HL-60/S4 treated with retinoic acid at 250 ng/mL for 4 days and 3 days (cell line): Measurements from ENCODE around the gene HIVEP1.

Source experiments
- in situ Hi-C: fragments of 300-500 bp; cut with MboI; formaldehyde crosslinking; loops from 2 replicates; pipeline ENCODE4 v1.7.0; 2022; ENCODE audit warnings: low sequenced_read_pairs

Gene HIVEP1

GRCh38 chr6:11992086-11992485 is 20.0 kb upstream of the HIVEP1 start:
- in situ Hi-C loops, result no loop called here

DNA sequence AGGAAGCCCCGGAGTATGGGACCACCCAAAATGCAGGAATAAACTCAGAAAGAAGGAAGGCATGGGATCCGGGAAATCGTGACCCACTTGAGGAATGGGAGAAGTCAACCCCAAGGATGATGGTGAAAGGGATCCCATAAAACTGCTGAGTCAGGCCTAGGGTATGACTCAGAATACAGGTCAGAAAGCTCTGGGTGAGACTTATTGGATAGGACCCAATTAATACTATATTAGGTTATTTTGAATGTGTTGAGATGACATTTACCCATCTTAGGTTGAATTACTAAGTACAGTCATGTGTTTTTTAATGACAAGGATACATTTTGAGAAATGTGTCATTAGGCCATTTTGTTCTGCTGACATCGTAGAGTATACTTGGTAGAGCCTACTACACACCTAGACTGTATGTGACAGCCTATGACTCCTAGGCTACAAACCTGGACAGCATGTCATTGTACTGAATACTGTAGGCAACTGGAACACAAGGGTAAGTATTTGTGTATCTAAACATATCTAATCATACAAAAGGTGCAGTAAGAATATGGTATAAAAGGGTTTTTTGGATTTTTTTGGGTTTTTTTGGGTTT is 17.1 kb upstream of the HIVEP1 start:
- in situ Hi-C loops, result no loop called here

DNA sequence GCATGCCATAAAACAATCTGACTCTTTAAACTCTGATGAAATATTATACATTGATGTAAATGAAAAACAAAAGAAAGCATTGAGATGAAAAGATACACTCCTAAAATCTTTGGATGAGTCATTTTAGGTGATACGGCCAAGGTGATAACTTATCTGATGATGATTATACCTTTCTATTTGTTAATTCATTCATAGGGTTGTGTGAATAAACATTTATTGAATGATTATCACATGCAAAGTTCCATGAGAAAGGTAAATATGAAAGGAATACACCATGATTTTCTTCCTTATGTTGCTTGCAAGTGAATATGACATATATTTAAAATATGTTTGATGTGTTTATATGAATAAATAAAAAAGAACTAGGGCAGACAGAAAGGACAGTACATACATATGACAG is 15.4 kb upstream of the HIVEP1 start:
- in situ Hi-C loops, result no loop called here

DNA sequence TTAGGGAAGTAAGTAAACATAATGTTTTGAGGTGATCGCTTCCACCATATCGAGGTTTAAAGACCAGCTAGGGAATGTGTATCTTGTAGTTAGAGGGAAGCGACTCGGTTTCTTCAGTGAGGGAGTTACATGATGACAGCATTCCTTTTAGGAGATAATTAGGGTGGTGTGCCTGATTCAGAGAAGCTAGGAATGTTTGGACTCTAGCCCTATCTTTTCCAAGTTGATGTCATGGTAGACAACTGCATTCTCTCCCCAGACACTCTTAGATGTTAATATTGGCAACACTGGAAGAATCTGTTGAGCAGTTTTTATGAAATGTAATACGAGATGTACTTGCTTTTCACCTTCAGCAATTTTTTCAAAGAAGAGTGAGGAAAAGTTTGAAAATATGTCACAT is 12.9 kb upstream of the HIVEP1 start:
- in situ Hi-C loops, result no loop called here

DNA sequence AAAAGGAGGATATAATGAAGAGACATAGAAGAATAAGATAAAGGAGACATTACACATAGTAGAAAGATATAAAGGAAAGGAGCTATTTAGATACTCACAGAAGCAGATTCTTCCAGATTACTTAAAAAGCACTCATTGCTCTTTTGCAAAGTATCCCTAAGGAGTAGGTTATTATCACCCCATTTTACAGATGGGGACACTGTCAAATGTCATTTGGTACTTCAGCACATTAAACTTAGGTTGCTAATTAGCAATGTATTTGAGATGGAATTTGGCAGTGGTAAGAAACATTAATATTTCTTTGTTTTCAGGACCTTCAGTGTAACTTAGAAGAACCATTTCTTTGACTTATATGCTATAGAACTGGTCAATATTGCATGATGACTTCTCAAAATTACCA is 11.9 kb upstream of the HIVEP1 start:
- in situ Hi-C loops, result no loop called here

DNA sequence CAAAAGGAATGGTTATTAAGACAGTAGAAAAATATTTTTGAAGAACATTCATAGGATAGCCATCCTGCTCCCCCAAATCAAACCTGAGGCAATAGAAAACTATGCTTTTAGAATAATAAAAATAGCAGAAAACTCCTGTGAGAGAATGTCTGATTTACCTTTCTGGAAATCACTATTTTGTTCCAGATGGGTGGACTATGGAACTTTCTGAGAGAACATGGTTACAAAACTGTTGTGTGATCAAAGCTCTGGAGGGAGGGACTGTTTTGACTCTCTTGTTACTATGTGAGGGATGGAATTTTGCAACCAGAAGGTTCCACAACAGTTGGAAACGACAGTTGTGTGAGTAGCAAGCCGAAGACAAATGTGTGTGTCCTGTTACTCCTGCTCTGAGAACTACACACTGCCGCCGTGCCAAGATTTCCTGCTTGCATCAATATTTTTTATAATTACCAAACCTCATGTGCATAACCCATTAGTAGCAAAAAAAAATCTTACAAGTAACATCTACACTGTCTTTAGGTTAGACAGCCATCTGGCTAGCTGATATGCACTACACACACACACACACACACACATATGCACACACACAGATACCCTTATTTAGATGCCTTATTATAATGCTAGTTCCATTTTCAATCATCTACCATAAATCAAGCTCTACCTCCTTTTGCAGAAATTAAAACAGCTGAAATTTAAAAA is 11.0 kb upstream of the HIVEP1 start:
- in situ Hi-C loops, result no loop called here

DNA sequence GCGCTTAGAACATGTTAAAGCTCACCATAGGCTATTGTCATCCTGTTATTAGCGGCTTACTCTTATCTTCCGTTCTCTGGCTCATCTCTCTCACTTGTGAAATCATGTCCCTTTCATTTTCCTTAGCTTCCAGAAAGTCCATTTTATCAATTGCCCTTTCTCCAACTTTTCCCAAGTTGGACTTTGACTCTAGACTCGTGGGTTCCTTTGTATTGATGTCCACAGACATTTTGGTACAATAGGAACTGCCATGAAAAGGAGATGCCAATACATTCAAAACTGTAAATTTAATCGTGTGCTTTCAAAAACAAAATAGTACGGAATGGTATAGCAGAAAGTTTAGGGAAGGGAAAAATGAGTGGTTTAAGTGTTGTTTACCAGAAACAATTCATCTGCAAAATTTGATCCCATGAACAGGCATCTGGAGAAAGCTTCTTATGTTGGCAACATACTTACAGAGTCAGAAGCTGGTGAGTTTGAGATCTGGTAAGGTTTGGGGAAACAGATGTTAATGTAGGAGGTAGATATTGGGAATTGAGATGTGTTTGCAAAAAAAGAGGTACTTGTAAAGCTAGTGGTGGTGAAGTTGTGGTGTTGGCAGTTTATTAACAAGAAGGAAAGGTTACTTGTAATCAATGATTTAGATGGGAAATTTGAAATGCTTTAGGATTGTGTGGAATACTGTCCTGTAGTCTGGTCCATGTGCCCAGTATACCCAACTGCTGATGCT is 10.2 kb upstream of the HIVEP1 start:
- in situ Hi-C loops, result no loop called here

DNA sequence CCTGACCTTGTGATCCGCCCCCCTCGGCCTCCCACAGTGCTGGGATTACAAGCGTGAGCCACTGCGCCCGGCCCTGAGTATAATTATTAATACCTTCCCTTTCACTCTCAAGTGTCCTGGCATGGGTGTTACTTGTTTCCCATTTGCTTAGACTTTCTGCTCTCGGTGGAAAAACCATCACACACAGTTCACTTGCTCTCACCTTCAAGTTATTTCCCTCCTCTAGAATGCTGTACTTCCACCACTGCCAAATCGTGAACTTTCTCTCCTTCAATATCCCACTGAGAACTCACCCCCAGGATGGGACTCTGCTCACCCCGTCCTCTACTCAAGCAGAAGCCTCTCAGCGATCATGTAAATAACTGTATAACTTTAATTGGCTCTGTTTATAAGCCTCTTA is 4.6 kb upstream of the HIVEP1 start:
- in situ Hi-C loops, result no loop called here

GRCh38 chr6:12007887-12008286 is 4.2 kb upstream of the HIVEP1 start:
- in situ Hi-C loops, result no loop called here

- in situ Hi-C loops, result no loop called here
Measured at GRCh38 chr6:12008366-12009179, 3.5 kb upstream of the HIVEP1 start.

DNA sequence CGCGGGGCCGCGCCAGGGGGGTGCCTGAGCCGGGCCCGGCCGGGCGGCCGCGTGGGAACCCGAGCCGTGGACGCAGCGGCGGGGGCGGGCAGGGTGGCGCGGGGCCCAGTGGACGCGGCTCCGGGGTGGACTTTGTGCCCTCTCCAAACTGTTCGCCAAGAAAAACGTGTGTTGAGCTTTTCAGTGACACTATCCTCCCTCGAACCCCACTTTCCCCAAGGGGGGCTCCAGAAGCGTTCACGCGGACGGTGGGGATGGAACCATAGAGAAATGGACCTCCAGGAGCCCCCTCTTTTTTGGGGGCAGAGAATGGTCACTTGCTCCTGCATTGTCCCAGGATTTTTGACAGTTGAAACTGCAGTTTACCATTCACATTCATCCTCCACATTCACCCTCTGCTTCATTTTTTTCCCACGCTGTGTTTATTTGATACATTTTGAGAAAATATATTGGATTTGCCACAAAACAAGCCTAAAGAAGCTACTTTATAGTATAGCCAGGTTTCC is 2.9 kb upstream of the HIVEP1 start:
- in situ Hi-C loops, result no loop called here

- in situ Hi-C loops, result no loop called here
Measured at GRCh38 chr6:12009876-12010634, 2.1 kb upstream of the HIVEP1 start.

DNA sequence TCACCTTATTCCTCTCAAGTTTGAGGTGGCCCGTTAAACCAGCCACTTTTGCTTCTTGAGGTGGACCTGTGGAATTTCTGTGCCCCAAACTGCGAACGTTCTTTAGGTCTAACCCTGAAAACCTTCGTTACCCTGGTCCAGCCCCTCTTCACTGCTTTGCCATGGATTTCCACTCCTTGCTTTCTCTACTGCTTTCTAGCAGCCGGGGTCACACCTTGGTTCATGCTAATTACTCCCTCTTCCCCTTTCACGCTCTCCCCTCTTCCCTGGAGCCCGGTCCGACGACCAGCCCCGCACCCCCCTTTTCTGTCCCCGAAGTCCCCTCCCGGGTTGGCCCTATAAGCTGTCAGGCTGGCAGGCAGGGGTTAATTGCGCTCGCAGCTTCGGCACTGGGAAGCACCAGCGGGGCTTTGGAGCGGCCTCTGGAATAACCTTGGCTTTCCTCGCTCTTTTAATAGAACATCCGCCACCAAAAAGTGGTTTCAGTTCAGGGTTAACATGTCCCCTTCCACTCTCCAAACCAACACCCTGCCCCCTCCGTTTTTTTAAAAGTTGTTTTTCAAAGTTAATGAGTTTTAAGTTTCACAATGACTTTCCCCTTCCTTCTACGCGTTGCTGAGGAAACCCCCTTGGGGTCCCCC is 1.4 kb upstream of the HIVEP1 start:
- in situ Hi-C loops, result no loop called here

GRCh38 chr6:12011276-12012037 is 655 bp upstream of the HIVEP1 start:
- in situ Hi-C loops, result no loop called here

- in situ Hi-C loops, result no loop called here
Measured at GRCh38 chr6:12012558-12013306, 620 bp downstream of the HIVEP1 start.

- in situ Hi-C loops, result no loop called here
Measured at GRCh38 chr6:12013307-12013719, 1.2 kb downstream of the HIVEP1 start.

GRCh38 chr6:12014027-12014872 is 2.1 kb downstream of the HIVEP1 start:
- in situ Hi-C loops, result no loop called here

DNA sequence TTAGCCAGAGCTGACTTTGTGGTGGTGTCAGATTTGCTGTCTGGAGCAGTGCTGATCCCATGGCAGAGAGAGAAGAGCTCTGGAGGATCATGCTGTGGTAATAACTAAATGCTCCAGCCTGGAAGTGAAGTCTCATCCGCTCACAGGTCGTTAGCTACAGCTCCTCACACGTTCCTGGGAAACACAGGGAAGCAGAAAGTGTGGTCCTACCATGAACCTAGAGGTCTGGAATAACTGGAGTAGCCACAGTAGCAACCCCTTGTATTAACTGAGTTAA is 2.7 kb downstream of the HIVEP1 start:
- in situ Hi-C loops, result no loop called here
